Measurements from ENCODE around the gene SLC52A3. TPM values are rescaled to one million over a fixed set of nuclear protein-coding genes. Genes with fewer than 3 reads are reported as not detected.
A peak's percentile ranks its signal among the peaks of the same experiment; 100 is the strongest.

Gene SLC52A3
- total and polyA plus RNA-seq, 2 of the 13 experiments (the other 11 are each of a cell fraction or from before 2014, with no cell fraction given), result 0.03 TPM; not detected in 1

GRCh38 chr20:760751-761417 is 7.4 kb downstream of the SLC52A3 start:
- DNase-seq (ENCODE audit: low spot score) (peak; percentile 52), ATAC-seq (peak; percentile 90), FAIRE-seq (no peak)
- WGBS (ENCODE audit: low lambda C conversion rate), result 34% methylated on average over 44 of the region's 44 CpGs
- Histone ChIP-seq H2AFZ (ENCODE audit: low read length) (no peak overlapping the region), H3K9ac (ENCODE audit: insufficient read depth, low read depth, low read length) (no peak overlapping the region), H3K4me2 (ENCODE audit: low read depth, low read length) (0 out of 2 replicates have a peak overlapping the region, but pooled peaks have one; percentile 25), H3K79me2 (ENCODE audit: insufficient read depth, low read length) (no peaks in the 10 kb centered on the region), H3K36me3 (replicated peaks in 1 of 2; ENCODE audit: control insufficient read depth in 1 of 2, insufficient read depth in 2 of 2, low read length in 2 of 2) (no peaks in the 10 kb centered on the region), H3K27me3 (ENCODE audit: control insufficient read depth in 1 of 2, insufficient read depth in 2 of 2, low read length in 2 of 2) (peaks cover 4 to 68% of the 10 kb centered on the region in 2 experiments; a peak in 4 of 5 replicates), H3K27ac (ENCODE audit: extremely low read length, insufficient read depth, low read length) (no peak overlapping the region), H3K4me1 (ENCODE audit: insufficient read depth, low read length) (peaks cover 2% of the 10 kb centered on the region; the same call in 1 of the 2 replicates), H4K20me1 (ENCODE audit: insufficient read depth, low read length) (no peaks in the 10 kb centered on the region), H3K4me3 (replicated peaks in 1 of 3; ENCODE audit: insufficient read depth in 1 of 3, low read depth in 2 of 3, low read length in 3 of 3) (no peak overlapping the region), H3K9me3 (ENCODE audit: low read length) (no peaks in the 10 kb centered on the region)
- in situ Hi-C loops (cut with HindIII; ENCODE audit: extremely low pct_ligation_motif_present, low pct_unique_long_range_greater_than_20kb) (no loop called here), intact Hi-C loops (cut with micrococcal nuclease; ENCODE audit: unreplicated experiment) (no loop called here)
- BruUV-seq (replicated peaks), result no TSS peak
- POLR2A ChIA-PET, result no interaction called here
- CTCF ChIA-PET (ENCODE audit: low intra/inter-chr PET ratio, low total read pairs), result interaction anchor here (1.7 kb wide), 1 partner anchor 195 kb away, joined by 6 read pairs; no protein-coding TSS in a partner anchor
- TF ChIP-seq CSRNP1 (CRISPR knock-in tag; IDR thresholded peaks at IDR 0.05) (no peak; the same call in 1 of the 2 replicates), DR1 (CRISPR knock-in tag; IDR thresholded peaks at IDR 0.05) (no peak), ZNF256 (CRISPR knock-in tag; conservative IDR thresholded peaks at IDR 0.05) (no peak), KDM6A (CRISPR knock-in tag; IDR thresholded peaks at IDR 0.05; ENCODE audit: low read depth) (no peak), NR0B2 (CRISPR knock-in tag; IDR thresholded peaks at IDR 0.05) (no peak), MYNN (CRISPR knock-in tag; IDR thresholded peaks at IDR 0.05; ENCODE audit: low read depth) (peak; percentile 88), PHF8 (CRISPR knock-in tag; IDR thresholded peaks at IDR 0.05) (no peak; the same call in 1 of the 2 replicates), MXI1 (IDR thresholded peaks at IDR 0.05; ENCODE audit: borderline replicate concordance, low read depth, low read length) (no peak), ZNF431 (CRISPR knock-in tag; IDR thresholded peaks at IDR 0.05; ENCODE audit: borderline replicate concordance, low read depth) (no peak), SIX1 (CRISPR knock-in tag; IDR thresholded peaks at IDR 0.05; ENCODE audit: borderline replicate concordance) (no peak), ZNF430 (CRISPR knock-in tag; IDR thresholded peaks at IDR 0.05) (no peak), ZNF331 (CRISPR knock-in tag; IDR thresholded peaks at IDR 0.05) (peak; percentile 55; the same call in 1 of the 2 replicates), MAF1 (CRISPR knock-in tag; IDR thresholded peaks at IDR 0.05; ENCODE audit: borderline replicate concordance) (no peak), ZNF12 (CRISPR knock-in tag; IDR thresholded peaks at IDR 0.05) (no peak), BORCS8-MEF2B (CRISPR knock-in tag; IDR thresholded peaks at IDR 0.05) (no peak), MLXIP (CRISPR knock-in tag; IDR thresholded peaks at IDR 0.05; ENCODE audit: borderline replicate concordance) (no peak), NPAS2 (CRISPR knock-in tag; IDR thresholded peaks at IDR 0.05; ENCODE audit: borderline replicate concordance) (no peak), TBX3 (IDR thresholded peaks at IDR 0.05; ENCODE audit: borderline replicate concordance) (no peak), ZNF549 (CRISPR knock-in tag; IDR thresholded peaks at IDR 0.05) (no peak)
